ENCODE measurements around the gene GPR62.

The GPR62 gene

GRCh38 chr3:51953445-51953844 lies 1.7 kb upstream of the GPR62 start:
- FAIRE-seq (peak; percentile 85), DNase-seq (ENCODE audit: insufficient read length, low spot score) (peak; percentile 75)

- no peak for DNase-seq (ENCODE audit: insufficient read length, low spot score)
- FAIRE-seq = no peak
Measured at GRCh38 chr3:51954105-51954504, 1.1 kb upstream of the GPR62 start.

- FAIRE-seq (no peak), DNase-seq (ENCODE audit: insufficient read length, low spot score) (no peak)
Measured at GRCh38 chr3:51954713-51955112, 468 bp upstream of the GPR62 start.

- DNase-seq (ENCODE audit: insufficient read length, low spot score) = no peak
- no peak for FAIRE-seq
Measured at GRCh38 chr3:51955893-51956770, 951 bp downstream of the GPR62 start.

GRCh38 chr3:51957520-51958205 lies 2.5 kb downstream of the GPR62 start:
- FAIRE-seq = no peak
- DNase-seq (ENCODE audit: insufficient read length, low spot score) = no peak

GRCh38 chr3:51958603-51959521 lies 3.7 kb downstream of the GPR62 start:
- no peak for FAIRE-seq

GRCh38 chr3:51959651-51960050 lies 4.5 kb downstream of the GPR62 start:
- no peak for DNase-seq (ENCODE audit: insufficient read length, low spot score)
- FAIRE-seq = no peak

More at GRCh38 chr3:51958603-51959521, 3.7 kb downstream of the GPR62 start:
- no peak for DNase-seq (ENCODE audit: insufficient read length, low spot score)

GRCh38 chr3:51960386-51960785 lies 5.2 kb downstream of the GPR62 start:
- FAIRE-seq (no peak), DNase-seq (ENCODE audit: insufficient read length, low spot score) (no peak)

- FAIRE-seq (no peak), DNase-seq (ENCODE audit: insufficient read length, low spot score) (no peak)
Measured at GRCh38 chr3:51961011-51961410, 5.8 kb downstream of the GPR62 start.

GRCh38 chr3:51961602-51962569 lies 6.7 kb downstream of the GPR62 start:
- FAIRE-seq (no peak), DNase-seq (ENCODE audit: insufficient read length, low spot score) (no peak)

GRCh38 chr3:51962854-51963530 lies 7.8 kb downstream of the GPR62 start:
- DNase-seq (ENCODE audit: insufficient read length, low spot score) = no peak
- peak; percentile 48 for FAIRE-seq

- FAIRE-seq = no peak
- no peak for DNase-seq (ENCODE audit: insufficient read length, low spot score)
Measured at GRCh38 chr3:51963951-51964451, 8.8 kb downstream of the GPR62 start.

GRCh38 chr3:51964521-51964920 lies 9.3 kb downstream of the GPR62 start:
- FAIRE-seq (peak; percentile 9), DNase-seq (ENCODE audit: insufficient read length, low spot score) (no peak)

- FAIRE-seq = peak; percentile 20
- no peak for DNase-seq (ENCODE audit: insufficient read length, low spot score)
Measured at GRCh38 chr3:51966016-51966415, 10.8 kb downstream of the GPR62 start.

- DNase-seq (ENCODE audit: insufficient read length, low spot score) (no peak), FAIRE-seq (no peak)
Measured at GRCh38 chr3:51966486-51966885, 11.3 kb downstream of the GPR62 start.

- DNase-seq (ENCODE audit: insufficient read length, low spot score) = no peak
- FAIRE-seq = no peak
Measured at GRCh38 chr3:51966922-51967383, 11.8 kb downstream of the GPR62 start.

- DNase-seq (ENCODE audit: insufficient read length, low spot score) = peak; percentile 71
- FAIRE-seq = no peak
Measured at GRCh38 chr3:51967384-51968169, 12.4 kb downstream of the GPR62 start, which contains the start of gene PCBP4. TSS of gene PCBP4 (minus strand) at chr3:51967454. CDS start at chr3:51961240, 6,214 bp downstream.

Measured in HTR-8/SVneo (cell line).